ENCODE measurements around the gene MATK.

The MATK gene

GRCh38 chr19:3830621-3831589 is 44.7 kb upstream of the MATK start:
- H3K4me3 ChIP-seq (replicated peaks in 1 of 2; ENCODE audit: low read depth in 2 of 2, low read length in 2 of 2) = no peak overlapping the region
- no peak for DNase-seq (ENCODE audit: low read depth in 2 of 2)
- no peak for TF ChIP-seq CTCF (IDR thresholded peaks at IDR 0.05; ENCODE audit: low read depth, low read length)

- TF ChIP-seq CTCF (IDR thresholded peaks at IDR 0.05; ENCODE audit: low read depth, low read length) = no peak
- DNase-seq (ENCODE audit: low read depth in 2 of 2) = no peak
- H3K4me3 ChIP-seq (replicated peaks in 1 of 2; ENCODE audit: low read depth in 2 of 2, low read length in 2 of 2) = no peak overlapping the region
These were observed 41.1 kb upstream of the MATK start for GRCh38 chr19:3827306-3827705.

- no peak overlapping the region for H3K4me3 ChIP-seq (replicated peaks in 1 of 2; ENCODE audit: low read depth in 2 of 2, low read length in 2 of 2)
- no peak for TF ChIP-seq CTCF (IDR thresholded peaks at IDR 0.05; ENCODE audit: low read depth, low read length)
- no peak for DNase-seq (ENCODE audit: low read depth in 2 of 2)
These were observed 40.0 kb upstream of the MATK start for GRCh38 chr19:3826163-3826562.

GRCh38 chr19:3825286-3825956 is 39.2 kb upstream of the MATK start:
- no peak for DNase-seq (ENCODE audit: low read depth in 2 of 2)
- no peak overlapping the region for H3K4me3 ChIP-seq (replicated peaks in 1 of 2; ENCODE audit: low read depth in 2 of 2, low read length in 2 of 2)
- TF ChIP-seq CTCF (IDR thresholded peaks at IDR 0.05; ENCODE audit: low read depth, low read length) = no peak

GRCh38 chr19:3823350-3823713 is 37.2 kb upstream of the MATK start:
- no peak for DNase-seq (ENCODE audit: low read depth in 2 of 2)
- no peak overlapping the region for H3K4me3 ChIP-seq (replicated peaks in 1 of 2; ENCODE audit: low read depth in 2 of 2, low read length in 2 of 2)
- TF ChIP-seq CTCF (IDR thresholded peaks at IDR 0.05; ENCODE audit: low read depth, low read length) = no peak

GRCh38 chr19:3822683-3823349 is 36.6 kb upstream of the MATK start:
- no peak for DNase-seq (ENCODE audit: low read depth in 2 of 2)
- TF ChIP-seq CTCF (IDR thresholded peaks at IDR 0.05; ENCODE audit: low read depth, low read length) = no peak
- H3K4me3 ChIP-seq (replicated peaks in 1 of 2; ENCODE audit: low read depth in 2 of 2, low read length in 2 of 2) = no peak overlapping the region

Data from cardiac fibroblast (primary cell).